Activated T-cell treated with anti-CD3 and anti-CD28 coated beads, Interleukin-2, amount 50 U/mL, for 72 hours (primary cell): ENCODE results near the gene TENM3. TPM values are rescaled to one million over a fixed set of nuclear protein-coding genes. Genes with fewer than 3 reads are reported as not detected.

Experiments
- ATAC-seq, 2 donors: fragments of 150-1000 bp; cut with Tn5 transposase; replicated peaks in 1 of 2; 2 replicates each; pipeline ENCODE4 v1.10.0; 2021; ENCODE audit warnings: moderate library complexity in 2 of 2, mild to moderate bottlenecking in 1 of 2
- DNase-seq, 2 donors: peaks; one replicate each; pipeline ENCODE4 v3.0.0; 2021 to 2022; ENCODE audit warnings: mixed read lengths in 1 of 2
- H3K27ac Mint-ChIP-seq: one replicate; pipeline ENCODE4 v1.8.0; 2022; ENCODE audit warnings: mild to moderate bottlenecking, moderate library complexity, mixed read lengths
- H3K27me3 Mint-ChIP-seq: one replicate; pipeline ENCODE4 v1.8.0; 2022; ENCODE audit warnings: low read depth, mixed read lengths
- H3K36me3 Mint-ChIP-seq, 2 donors: one replicate each; pipeline ENCODE4 v1.8.0; 2022; ENCODE audit warnings: mixed read lengths in 2 of 2, mild to moderate bottlenecking in 1 of 2; ENCODE audit not compliant: insufficient read depth in 2 of 2
- H3K4me1 Mint-ChIP-seq: one replicate; pipeline ENCODE4 v1.8.0; 2022; ENCODE audit warnings: low read depth, mixed read lengths
- H3K4me3 Mint-ChIP-seq, 2 donors: one replicate each; pipeline ENCODE4 v1.8.0; 2022; ENCODE audit warnings: mild to moderate bottlenecking in 2 of 2, mixed read lengths in 2 of 2, moderate library complexity in 2 of 2
- H3K9me3 Mint-ChIP-seq, 2 donors: one replicate each; pipeline ENCODE4 v1.8.0; 2022; ENCODE audit warnings: mixed read lengths in 2 of 2
- total RNA-seq, 2 donors: library from RNA; stranded (reverse); gene quantifications; one replicate each; pipeline ENCODE4 v1.2.3, GENCODE V29; 2022

TENM3 gene
- total RNA-seq, 2 donors from 2014 or later, result 0.12 TPM; not detected in 1

DNA sequence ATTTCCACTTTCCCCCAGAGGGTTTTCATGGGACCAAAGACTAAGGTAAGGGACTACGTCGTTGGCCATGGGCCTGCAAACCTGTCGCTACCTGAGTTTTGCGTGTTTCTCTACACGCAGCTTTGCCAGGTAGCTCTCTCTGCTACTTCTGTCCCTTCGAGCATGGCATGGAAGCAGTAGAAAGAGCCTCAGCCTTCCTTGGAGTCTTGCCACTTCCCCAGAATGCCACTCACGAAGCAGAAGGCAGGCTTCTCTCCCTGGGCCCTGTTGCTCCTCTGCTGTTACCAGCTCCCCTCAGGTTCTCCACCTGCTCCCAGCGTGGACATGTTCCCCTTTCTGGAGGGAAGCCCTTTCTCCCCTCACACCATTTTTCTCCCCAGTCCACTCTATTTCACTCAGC is 381.1 kb downstream of the TENM3 start:
- Mint-ChIP-seq H3K4me1 (no peaks in the 10 kb centered on the region), H3K9me3 (no peaks in the 10 kb centered on the region), H3K4me3 (no peak overlapping the region), H3K27me3 (peaks cover 11% of the 10 kb centered on the region), H3K36me3 (no peaks in the 10 kb centered on the region), H3K27ac (no peak overlapping the region)
- no peak for DNase-seq
- ATAC-seq, result no peak

DNA sequence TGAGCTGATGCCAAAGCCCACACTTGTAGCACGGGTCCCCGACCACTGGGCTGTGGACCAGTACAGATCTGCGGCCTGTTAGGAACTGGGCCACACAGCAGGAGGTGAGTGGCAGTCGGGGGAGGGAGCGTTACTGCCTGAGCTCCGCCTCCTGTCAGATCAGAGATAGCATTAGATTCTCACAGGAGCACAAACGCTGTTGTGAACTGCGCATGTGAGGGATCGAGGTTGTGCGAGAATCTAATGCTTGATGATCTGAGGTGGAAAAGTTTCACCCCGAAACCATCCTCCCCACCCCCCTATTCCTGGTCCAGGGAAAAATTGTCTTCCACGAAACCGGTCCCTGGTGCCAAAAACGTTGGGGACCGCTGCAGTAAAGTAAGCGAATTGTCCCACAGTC is 382.0 kb downstream of the TENM3 start:
- Mint-ChIP-seq H3K4me3 (no peak overlapping the region), H3K27ac (no peak overlapping the region), H3K9me3 (no peaks in the 10 kb centered on the region), H3K4me1 (no peaks in the 10 kb centered on the region), H3K27me3 (peaks cover 13% of the 10 kb centered on the region), H3K36me3 (no peaks in the 10 kb centered on the region)
- ATAC-seq (no peak), DNase-seq (no peak)

DNA sequence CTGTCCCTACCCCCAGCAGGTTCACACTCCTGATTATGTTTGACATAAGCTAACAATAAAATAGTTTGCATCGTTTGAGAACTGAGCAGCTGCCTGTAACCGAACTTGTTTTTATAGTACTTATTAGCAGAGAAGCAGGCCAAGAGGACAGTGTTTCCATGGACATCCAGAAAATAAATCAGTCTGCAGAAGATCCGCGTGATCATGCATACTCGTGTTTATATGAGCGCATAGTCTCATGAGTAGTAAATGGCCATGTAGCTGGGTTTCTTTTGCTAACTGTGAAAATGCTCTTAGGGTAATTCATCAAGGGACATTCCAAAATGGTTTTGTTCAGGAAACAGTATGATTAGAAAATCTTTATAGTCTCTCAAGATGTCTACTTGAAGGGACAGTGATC is 384.8 kb downstream of the TENM3 start:
- no peaks in the 10 kb centered on the region for H3K36me3 Mint-ChIP-seq
- no peaks in the 10 kb centered on the region for H3K9me3 Mint-ChIP-seq
- ATAC-seq (no peak), DNase-seq (no peak)
- H3K4me1 Mint-ChIP-seq, result no peaks in the 10 kb centered on the region
- H3K4me3 Mint-ChIP-seq, result no peak overlapping the region
- H3K27ac Mint-ChIP-seq, result no peak overlapping the region
- peaks cover 21% of the 10 kb centered on the region for H3K27me3 Mint-ChIP-seq

DNA sequence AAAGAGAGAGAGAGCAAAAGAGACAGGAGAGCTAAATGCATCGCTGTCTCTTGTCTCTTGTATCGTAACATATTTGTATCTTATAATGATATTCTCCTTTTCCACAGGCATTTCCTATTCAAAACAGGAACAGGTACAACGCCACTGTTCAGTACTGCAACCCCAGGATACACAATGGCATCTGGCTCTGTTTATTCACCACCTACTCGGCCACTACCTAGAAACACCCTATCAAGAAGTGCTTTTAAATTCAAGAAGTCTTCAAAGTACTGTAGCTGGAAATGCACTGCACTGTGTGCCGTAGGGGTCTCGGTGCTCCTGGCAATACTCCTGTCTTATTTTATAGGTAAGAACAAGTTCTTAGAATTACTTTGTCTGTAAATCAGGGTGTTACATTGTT is 385.3 kb downstream of the TENM3 start:
- Mint-ChIP-seq H3K4me3 (no peak overlapping the region), H3K27me3 (peaks cover 27% of the 10 kb centered on the region), H3K27ac (no peak overlapping the region), H3K4me1 (no peaks in the 10 kb centered on the region), H3K36me3 (no peaks in the 10 kb centered on the region), H3K9me3 (no peaks in the 10 kb centered on the region)
- ATAC-seq, result no peak
- DNase-seq, result no peak

DNA sequence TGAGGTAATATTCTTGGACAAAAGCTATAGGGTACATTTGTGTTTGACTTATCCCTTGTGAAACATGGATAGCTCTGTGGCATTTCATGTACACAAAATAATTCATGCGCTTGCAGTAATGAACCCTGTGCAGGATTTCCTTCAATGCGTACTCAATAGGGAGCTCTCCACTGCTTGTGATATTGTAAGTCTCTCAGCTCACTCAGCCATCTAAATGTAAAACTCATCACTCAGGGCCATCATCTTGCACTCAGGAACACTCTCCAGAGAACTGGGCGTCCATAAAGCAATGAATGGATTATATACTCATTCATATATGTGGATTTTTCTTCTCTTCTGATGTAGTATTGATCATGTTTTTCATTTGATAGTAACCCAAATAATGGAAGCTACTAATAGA is 385.9 kb downstream of the TENM3 start:
- no peaks in the 10 kb centered on the region for H3K36me3 Mint-ChIP-seq
- no peaks in the 10 kb centered on the region for H3K9me3 Mint-ChIP-seq

DNA sequence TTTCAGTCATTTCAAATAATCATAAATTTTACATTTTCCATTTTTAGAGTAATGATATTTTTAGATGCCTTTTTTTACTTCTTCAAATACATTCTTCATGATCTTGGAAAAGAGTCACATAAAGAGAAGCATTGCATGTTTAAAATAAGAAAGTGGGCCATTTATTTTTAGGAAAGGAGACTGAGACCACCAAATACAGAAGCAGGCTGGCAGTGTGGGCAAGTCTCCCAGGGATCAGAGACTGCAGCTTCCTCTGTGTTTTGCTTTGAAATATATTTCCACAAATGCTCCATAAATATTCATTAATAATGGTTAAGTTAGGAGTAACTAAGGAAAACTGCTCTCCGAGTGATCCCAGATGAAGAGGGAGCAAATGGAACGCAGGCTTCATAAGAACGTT is 397.3 kb downstream of the TENM3 start:
- Mint-ChIP-seq H3K36me3 (no peaks in the 10 kb centered on the region), H3K27ac (no peak overlapping the region), H3K4me3 (no peak overlapping the region), H3K4me1 (no peaks in the 10 kb centered on the region), H3K9me3 (peaks cover 0 to 2% of the 10 kb centered on the region in 2 donors), H3K27me3 (peaks cover 5% of the 10 kb centered on the region)
- no peak for DNase-seq
- no peak for ATAC-seq

More for the DNA sequence above, 385.9 kb downstream of the TENM3 start:
- ATAC-seq, result no peak
- peaks cover 28% of the 10 kb centered on the region for H3K27me3 Mint-ChIP-seq
- no peaks in the 10 kb centered on the region for H3K4me1 Mint-ChIP-seq
- no peak overlapping the region for H3K27ac Mint-ChIP-seq
- no peak overlapping the region for H3K4me3 Mint-ChIP-seq
- DNase-seq, result no peak

DNA sequence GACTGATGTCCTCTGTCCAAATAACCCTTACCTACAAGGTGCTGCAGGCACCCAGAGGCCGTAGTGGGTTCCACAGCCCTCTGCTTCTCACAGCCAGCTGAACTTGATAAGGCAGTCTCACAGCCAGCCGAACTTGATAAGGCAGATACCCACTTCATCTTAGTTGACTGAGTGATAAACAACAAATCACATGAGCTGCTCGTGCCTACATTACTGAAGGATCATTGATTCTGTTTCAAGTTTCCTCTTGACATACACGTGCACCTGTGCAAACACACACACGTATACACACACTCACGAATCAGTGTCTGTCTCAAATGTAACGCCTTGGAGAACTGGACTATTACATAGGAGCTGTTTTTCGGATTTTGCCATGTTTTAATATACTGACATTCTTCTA is 397.7 kb downstream of the TENM3 start:
- Mint-ChIP-seq H3K4me3 (no peak overlapping the region), H3K9me3 (peaks cover under 1 to 5% of the 10 kb centered on the region in 2 donors), H3K27ac (no peak overlapping the region), H3K4me1 (no peaks in the 10 kb centered on the region), H3K27me3 (peaks cover 5% of the 10 kb centered on the region), H3K36me3 (no peaks in the 10 kb centered on the region)
- no peak for DNase-seq
- no peak for ATAC-seq

DNA sequence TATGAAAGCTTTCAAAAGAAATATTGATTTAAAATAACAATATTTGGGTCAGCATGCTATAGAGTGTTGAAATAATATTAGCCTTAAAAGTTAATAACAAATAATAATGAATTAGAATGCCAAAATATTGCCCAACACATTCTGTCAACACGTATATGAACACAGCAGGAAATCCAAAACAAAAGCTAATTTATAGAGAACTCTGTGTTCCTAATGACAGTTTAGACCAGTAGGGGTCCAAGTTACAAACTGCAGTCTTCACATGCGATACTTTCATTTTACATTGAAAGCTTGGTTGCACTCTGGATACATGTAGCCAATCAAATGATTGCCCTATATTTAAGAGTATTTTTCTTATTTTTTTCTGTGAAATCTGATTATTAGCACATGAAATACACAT is 399.6 kb downstream of the TENM3 start:
- Mint-ChIP-seq H3K36me3 (no peaks in the 10 kb centered on the region), H3K4me3 (no peak overlapping the region), H3K27ac (no peak overlapping the region), H3K27me3 (peaks cover 5% of the 10 kb centered on the region), H3K9me3 (peaks cover 3 to 9% of the 10 kb centered on the region in 2 donors), H3K4me1 (no peaks in the 10 kb centered on the region)
- ATAC-seq, result no peak
- no peak for DNase-seq

DNA sequence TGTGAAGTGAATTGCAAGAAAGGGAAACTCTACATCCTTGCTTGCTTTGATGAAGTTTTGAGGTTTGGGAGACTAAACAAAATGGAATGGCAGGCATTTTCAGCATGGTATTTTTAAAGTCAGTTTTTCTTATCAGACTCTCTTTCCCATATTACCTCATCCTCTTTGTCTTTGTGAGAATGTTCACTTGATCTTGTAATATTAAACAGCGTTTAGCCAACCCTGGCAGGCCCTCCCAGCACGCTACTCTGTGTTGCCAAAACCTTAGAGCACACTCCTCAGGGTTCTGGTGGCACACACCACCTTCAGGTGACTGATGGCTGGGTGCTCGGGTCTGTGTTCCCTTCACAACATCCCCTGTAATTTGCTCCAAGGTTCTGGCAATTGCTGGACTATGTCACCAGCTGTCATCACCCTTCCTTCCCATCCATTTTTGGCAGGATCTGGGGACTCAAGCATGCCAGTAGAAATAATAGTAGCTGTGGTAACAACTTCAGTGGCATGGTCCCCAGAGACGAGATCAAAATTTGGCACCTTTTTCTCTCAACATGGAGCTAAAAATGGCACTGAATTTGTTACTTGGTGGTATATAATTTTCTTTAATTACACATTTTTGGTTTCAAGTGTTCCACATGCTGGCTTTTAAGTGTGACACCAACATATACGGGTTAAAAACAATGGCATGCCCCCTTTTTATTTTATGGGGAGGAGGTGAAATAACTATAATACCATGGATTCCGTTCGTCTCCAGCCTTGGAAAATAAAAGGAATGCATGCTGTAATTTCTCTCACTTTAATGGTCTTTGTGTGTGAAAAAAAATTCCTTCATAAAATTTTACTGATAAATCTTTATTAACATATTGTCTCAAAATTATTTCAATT is 400.8 kb downstream of the TENM3 start:
- H3K27me3 Mint-ChIP-seq, result peaks cover 5% of the 10 kb centered on the region
- H3K36me3 Mint-ChIP-seq, result no peaks in the 10 kb centered on the region
- H3K4me1 Mint-ChIP-seq, result no peaks in the 10 kb centered on the region
- no peak for DNase-seq
- no peak overlapping the region for H3K27ac Mint-ChIP-seq
- ATAC-seq, result no peak
- no peak overlapping the region for H3K4me3 Mint-ChIP-seq
- peaks cover 4 to 10% of the 10 kb centered on the region in 2 donors for H3K9me3 Mint-ChIP-seq

DNA sequence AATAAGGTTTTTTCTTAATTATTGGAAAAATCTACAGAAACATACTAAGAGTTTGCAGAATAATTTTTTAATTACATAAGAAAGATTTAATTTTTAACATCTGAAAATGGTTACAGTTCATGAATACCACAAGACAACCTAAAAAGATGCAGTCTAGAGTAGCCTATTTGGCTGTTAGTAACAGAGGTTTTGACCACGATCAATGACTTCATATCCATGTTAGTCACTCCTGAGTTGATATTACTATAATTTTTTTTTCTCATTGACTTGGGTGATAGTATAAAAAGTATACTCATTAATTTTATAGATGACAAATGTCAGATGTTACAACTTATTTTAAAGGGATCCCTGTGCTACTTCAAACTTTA is 401.5 kb downstream of the TENM3 start:
- H3K9me3 Mint-ChIP-seq, result peaks cover 4 to 10% of the 10 kb centered on the region in 2 donors
- no peaks in the 10 kb centered on the region for H3K27me3 Mint-ChIP-seq
- DNase-seq, result no peak
- H3K27ac Mint-ChIP-seq, result no peak overlapping the region
- no peaks in the 10 kb centered on the region for H3K4me1 Mint-ChIP-seq
- no peak overlapping the region for H3K4me3 Mint-ChIP-seq
- no peak for ATAC-seq
- no peaks in the 10 kb centered on the region for H3K36me3 Mint-ChIP-seq

DNA sequence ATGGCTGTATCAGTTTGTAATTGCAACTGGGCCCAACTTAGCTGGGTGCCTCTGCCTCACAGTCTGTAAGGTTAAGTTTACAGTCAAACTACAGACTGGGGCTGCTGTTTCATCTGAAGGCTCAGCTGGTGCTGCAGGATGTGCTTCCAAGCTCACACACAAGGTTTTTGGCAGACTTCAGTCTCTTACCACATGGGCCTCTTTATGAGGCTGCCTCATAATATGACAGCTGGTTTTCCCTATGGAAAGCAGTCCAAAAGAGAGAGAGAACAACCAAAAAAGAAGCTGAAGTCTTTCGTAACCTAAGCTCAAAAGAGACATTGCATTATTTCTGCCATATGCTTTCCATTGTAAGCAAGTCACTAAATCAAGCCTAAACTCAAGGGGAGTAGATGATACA is 402.3 kb downstream of the TENM3 start:
- peaks cover 4 to 10% of the 10 kb centered on the region in 2 donors for H3K9me3 Mint-ChIP-seq
- no peak for DNase-seq
- H3K27ac Mint-ChIP-seq, result no peak overlapping the region
- no peak for ATAC-seq
- H3K4me1 Mint-ChIP-seq, result no peaks in the 10 kb centered on the region
- peaks cover 4% of the 10 kb centered on the region for H3K27me3 Mint-ChIP-seq
- no peak overlapping the region for H3K4me3 Mint-ChIP-seq
- no peaks in the 10 kb centered on the region for H3K36me3 Mint-ChIP-seq

DNA sequence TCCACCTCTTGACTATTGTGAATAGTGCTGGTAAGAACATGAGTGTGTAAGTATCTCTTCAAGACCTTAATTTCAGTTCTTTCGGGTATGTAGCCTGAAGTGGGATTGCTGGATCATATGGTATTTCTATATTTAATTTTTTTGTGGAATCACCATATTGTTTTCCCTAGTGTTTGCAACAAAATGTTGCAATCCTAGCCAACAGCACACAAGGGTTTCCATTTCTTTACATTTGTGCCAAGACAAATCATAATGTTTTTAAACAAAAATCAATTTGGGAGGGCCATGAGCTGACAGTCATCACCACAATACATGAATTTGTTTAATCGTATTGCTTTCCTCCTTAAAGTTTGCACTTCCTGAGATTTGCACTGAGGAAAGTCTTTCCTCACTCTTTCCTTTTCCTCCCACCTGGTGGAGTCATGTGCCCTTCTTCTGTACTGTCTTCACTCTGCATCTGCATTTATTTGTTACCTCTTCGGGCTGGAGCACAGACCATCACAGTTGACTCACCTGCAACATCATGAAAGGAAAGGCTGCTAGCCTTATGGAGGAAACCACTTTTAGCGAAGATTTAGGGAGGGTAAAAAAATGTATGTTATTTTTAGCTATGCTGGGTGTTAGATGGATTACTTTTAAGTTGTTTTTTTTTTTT is 404.6 kb downstream of the TENM3 start:
- Mint-ChIP-seq H3K4me1 (no peaks in the 10 kb centered on the region), H3K27me3 (peaks cover 10% of the 10 kb centered on the region), H3K4me3 (no peak overlapping the region), H3K9me3 (peaks cover 4 to 10% of the 10 kb centered on the region in 2 donors), H3K36me3 (no peaks in the 10 kb centered on the region), H3K27ac (no peak overlapping the region)
- ATAC-seq (no peak), DNase-seq (no peak)

DNA sequence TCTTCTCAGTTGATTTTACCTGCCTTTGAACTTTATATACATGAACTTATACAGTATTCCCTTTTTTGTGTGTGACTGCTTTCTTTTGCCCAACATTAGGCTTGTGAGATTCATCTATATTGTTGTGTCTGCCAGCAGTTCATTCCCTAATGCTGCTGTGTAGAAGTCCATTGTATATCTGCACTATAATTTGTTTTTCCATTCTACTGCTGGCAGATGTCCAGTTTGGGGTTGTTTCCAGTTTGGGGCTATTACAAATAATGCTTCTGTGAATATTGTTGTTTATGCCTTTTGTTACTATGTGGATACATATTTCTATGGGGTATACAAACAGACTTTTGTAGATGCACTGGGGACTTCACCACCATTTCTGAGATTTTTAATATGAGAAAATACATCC is 405.6 kb downstream of the TENM3 start:
- no peak overlapping the region for H3K4me3 Mint-ChIP-seq
- H3K4me1 Mint-ChIP-seq, result no peaks in the 10 kb centered on the region
- no peak overlapping the region for H3K27ac Mint-ChIP-seq
- peaks cover 10% of the 10 kb centered on the region for H3K27me3 Mint-ChIP-seq
- DNase-seq (no peak), ATAC-seq (no peak)
- no peaks in the 10 kb centered on the region for H3K36me3 Mint-ChIP-seq
- H3K9me3 Mint-ChIP-seq, result peaks cover 4 to 10% of the 10 kb centered on the region in 2 donors
